ENCODE results near the gene BMP4.
A peak's percentile ranks its signal among the peaks of the same experiment; 100 is the strongest.

BMP4 gene

GRCh38 chr14:53964249-53964648 lies 7.6 kb upstream of the BMP4 start:
- H3K4me3 ChIP-seq (ENCODE audit: low read length) = no peak overlapping the region
- no peak for TF ChIP-seq CTCF (conservative IDR thresholded peaks at IDR 0.05; ENCODE audit: low read depth, low read length)
- DNase-seq (ENCODE audit: low read depth) = no peak

- TF ChIP-seq CTCF (conservative IDR thresholded peaks at IDR 0.05; ENCODE audit: low read depth, low read length) = peak; percentile 53
- no peak for DNase-seq (ENCODE audit: low read depth)
- peak overlapping the region; percentile 39 for H3K4me3 ChIP-seq (ENCODE audit: low read length)
Observed at GRCh38 chr14:53963320-53964227, 6.9 kb upstream of the BMP4 start.

- no peak for TF ChIP-seq CTCF (conservative IDR thresholded peaks at IDR 0.05; ENCODE audit: low read depth, low read length)
- DNase-seq (ENCODE audit: low read depth) = no peak
- H3K4me3 ChIP-seq (ENCODE audit: low read length) = peak overlapping the region; percentile 39
Observed at GRCh38 chr14:53962953-53963319, 6.3 kb upstream of the BMP4 start.

- no peak for DNase-seq (ENCODE audit: low read depth)
- TF ChIP-seq CTCF (conservative IDR thresholded peaks at IDR 0.05; ENCODE audit: low read depth, low read length) = no peak
- no peak overlapping the region for H3K4me3 ChIP-seq (ENCODE audit: low read length)
Observed at GRCh38 chr14:53958628-53959027, 2.0 kb upstream of the BMP4 start.

- no peak for TF ChIP-seq CTCF (conservative IDR thresholded peaks at IDR 0.05; ENCODE audit: low read depth, low read length)
- H3K4me3 ChIP-seq (ENCODE audit: low read length) = no peak overlapping the region
- no peak for DNase-seq (ENCODE audit: low read depth)
Observed at GRCh38 chr14:53957739-53958138, 1.1 kb upstream of the BMP4 start.

- TF ChIP-seq CTCF (conservative IDR thresholded peaks at IDR 0.05; ENCODE audit: low read depth, low read length) = no peak
- peak overlapping the region; percentile 99 for H3K4me3 ChIP-seq (ENCODE audit: low read length)
- DNase-seq (ENCODE audit: low read depth) = no peak
Observed at GRCh38 chr14:53955671-53956426, 776 bp downstream of the BMP4 start.

All from retinal pigment epithelial cell (primary cell).